Nephron (organoid): Measurements from ENCODE around the gene QRSL1.

Source experiments
- H3K27ac Mint-ChIP-seq, 3 experiments: 2 replicates each; pipeline ENCODE4 v1.8.0; 2020; ENCODE audit warnings: mixed read lengths in 3 of 3, mild to moderate bottlenecking in 2 of 3, moderate library complexity in 1 of 3
- H3K27me3 Mint-ChIP-seq: 2 replicates; pipeline ENCODE4 v1.8.0; 2021; ENCODE audit warnings: low read depth, mild to moderate bottlenecking, moderate library complexity, mixed read lengths
- H3K36me3 Mint-ChIP-seq: 2 replicates; pipeline ENCODE4 v1.8.0; 2020; ENCODE audit warnings: low read depth, mixed read lengths
- H3K4me1 Mint-ChIP-seq: 2 replicates; pipeline ENCODE4 v1.8.0; 2020; ENCODE audit warnings: mixed read lengths
- H3K4me3 Mint-ChIP-seq, 3 experiments: 2 replicates each; pipeline ENCODE4 v1.8.0; 2020; ENCODE audit warnings: mild to moderate bottlenecking in 3 of 3, mixed read lengths in 3 of 3, moderate library complexity in 2 of 3
- H3K9me3 Mint-ChIP-seq: 2 replicates; pipeline ENCODE4 v1.8.0; 2020; ENCODE audit warnings: mixed read lengths
- TF ChIP-seq, protein P1 (sequence below), 3 experiments: fragments of 200-600 bp; sonication (generic); IDR thresholded peaks; one replicate each; pipeline ENCODE4 v1.5.0; 2021; ENCODE audit warnings: antibody characterized with exemption in 3 of 3; ENCODE audit not compliant: unreplicated experiment in 3 of 3

QRSL1 gene

DNA sequence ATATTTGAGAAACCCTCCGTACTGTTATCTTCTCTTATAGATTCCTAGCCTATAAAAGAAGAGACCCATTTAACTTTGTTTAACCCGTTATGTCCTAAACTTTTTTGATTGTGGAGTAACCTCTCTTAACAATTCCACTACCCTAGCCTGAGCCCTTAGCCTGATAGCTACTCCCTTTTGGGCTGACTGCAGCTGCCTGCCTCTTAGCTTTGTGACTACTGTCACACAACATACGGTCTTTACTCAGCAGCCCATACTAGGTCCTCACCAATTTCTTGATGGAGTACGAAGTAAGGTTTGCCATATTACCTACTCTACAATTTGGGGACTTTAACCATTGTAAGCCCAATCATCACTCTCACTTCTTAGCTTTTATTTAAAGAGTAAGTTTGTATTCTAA lies 72.7 kb downstream of the QRSL1 start:
- no peak overlapping the region for H3K4me3 Mint-ChIP-seq
- no peaks in the 10 kb centered on the region for H3K36me3 Mint-ChIP-seq
- H3K27me3 Mint-ChIP-seq, result no peaks in the 10 kb centered on the region
- H3K9me3 Mint-ChIP-seq, result peaks cover 3% of the 10 kb centered on the region
- H3K27ac Mint-ChIP-seq, result peak overlapping the region; percentile 74 to 84 (median 78)
- TF ChIP-seq, protein P1, sequence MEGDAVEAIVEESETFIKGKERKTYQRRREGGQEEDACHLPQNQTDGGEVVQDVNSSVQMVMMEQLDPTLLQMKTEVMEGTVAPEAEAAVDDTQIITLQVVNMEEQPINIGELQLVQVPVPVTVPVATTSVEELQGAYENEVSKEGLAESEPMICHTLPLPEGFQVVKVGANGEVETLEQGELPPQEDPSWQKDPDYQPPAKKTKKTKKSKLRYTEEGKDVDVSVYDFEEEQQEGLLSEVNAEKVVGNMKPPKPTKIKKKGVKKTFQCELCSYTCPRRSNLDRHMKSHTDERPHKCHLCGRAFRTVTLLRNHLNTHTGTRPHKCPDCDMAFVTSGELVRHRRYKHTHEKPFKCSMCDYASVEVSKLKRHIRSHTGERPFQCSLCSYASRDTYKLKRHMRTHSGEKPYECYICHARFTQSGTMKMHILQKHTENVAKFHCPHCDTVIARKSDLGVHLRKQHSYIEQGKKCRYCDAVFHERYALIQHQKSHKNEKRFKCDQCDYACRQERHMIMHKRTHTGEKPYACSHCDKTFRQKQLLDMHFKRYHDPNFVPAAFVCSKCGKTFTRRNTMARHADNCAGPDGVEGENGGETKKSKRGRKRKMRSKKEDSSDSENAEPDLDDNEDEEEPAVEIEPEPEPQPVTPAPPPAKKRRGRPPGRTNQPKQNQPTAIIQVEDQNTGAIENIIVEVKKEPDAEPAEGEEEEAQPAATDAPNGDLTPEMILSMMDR (IDR thresholded peaks at IDR 0.05; ENCODE audit: unreplicated experiment in 3 of 3), result no peak
- H3K4me1 Mint-ChIP-seq, result peaks cover 6% of the 10 kb centered on the region

DNA sequence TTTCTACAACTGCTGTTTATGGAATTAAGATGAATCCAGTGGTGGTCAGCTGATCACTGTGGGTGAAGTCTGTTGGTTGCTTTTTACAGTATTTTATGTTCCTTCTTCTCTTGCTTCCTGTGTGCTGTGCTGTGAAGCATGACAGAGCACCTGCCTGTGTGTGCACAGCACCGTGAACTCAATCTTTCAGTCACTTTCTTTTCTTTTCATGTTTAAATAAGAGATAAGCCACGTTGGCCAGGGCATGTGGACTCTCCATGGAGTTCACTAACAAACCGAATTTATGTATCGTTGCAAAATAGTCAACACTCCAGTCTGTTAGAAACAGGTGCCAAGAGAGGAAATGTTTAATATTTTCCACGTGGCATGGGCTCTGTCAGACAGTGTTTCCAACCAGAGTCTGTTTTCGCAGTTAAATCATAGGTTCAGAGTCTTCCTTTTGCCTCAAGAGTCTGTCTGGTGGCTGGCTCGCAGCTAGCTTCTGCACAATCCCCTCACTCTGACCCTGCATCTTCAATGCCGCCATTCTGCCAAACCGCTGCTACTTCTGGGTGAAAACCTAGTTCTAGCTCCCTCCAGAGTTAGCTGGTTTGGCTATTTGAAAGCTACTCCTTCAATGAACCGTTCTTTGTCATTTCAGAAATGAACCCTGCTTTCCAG lies 73.2 kb downstream of the QRSL1 start:
- TF ChIP-seq, protein P1 (IDR thresholded peaks at IDR 0.05; ENCODE audit: unreplicated experiment in 3 of 3), result no peak
- H3K4me1 Mint-ChIP-seq, result peaks cover 6% of the 10 kb centered on the region
- H3K4me3 Mint-ChIP-seq, result no peak overlapping the region
- no peaks in the 10 kb centered on the region for H3K27me3 Mint-ChIP-seq
- H3K9me3 Mint-ChIP-seq, result peaks cover 3% of the 10 kb centered on the region
- H3K36me3 Mint-ChIP-seq, result no peaks in the 10 kb centered on the region
- H3K27ac Mint-ChIP-seq, result peak overlapping the region; percentile 74 to 84 (median 78)

DNA sequence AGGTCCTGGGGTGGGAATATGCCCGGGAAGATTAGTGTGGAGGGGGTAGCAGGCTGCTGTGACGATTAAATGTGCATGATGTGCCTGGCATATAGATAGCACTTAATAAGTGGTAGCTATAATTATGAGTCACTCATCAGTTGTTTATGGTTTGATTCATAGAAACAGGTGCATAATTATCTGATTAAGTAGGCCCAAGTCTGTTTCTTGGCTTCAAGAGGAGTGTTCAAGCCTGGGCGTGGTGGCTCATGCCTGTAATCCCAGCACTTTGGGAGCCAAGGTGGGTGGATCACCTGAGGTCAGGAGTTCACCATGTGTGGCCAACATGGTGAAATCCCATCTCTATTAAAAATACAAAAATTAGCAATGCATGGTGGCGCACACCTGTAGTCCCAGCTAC lies 74.9 kb downstream of the QRSL1 start:
- H3K9me3 Mint-ChIP-seq, result peaks cover 3% of the 10 kb centered on the region
- no peaks in the 10 kb centered on the region for H3K27me3 Mint-ChIP-seq
- TF ChIP-seq, protein P1 (IDR thresholded peaks at IDR 0.05; ENCODE audit: unreplicated experiment in 3 of 3), result no peak
- H3K4me3 Mint-ChIP-seq, result no peak overlapping the region
- peaks cover 6% of the 10 kb centered on the region for H3K4me1 Mint-ChIP-seq
- H3K27ac Mint-ChIP-seq, result no peak overlapping the region
- no peaks in the 10 kb centered on the region for H3K36me3 Mint-ChIP-seq

DNA sequence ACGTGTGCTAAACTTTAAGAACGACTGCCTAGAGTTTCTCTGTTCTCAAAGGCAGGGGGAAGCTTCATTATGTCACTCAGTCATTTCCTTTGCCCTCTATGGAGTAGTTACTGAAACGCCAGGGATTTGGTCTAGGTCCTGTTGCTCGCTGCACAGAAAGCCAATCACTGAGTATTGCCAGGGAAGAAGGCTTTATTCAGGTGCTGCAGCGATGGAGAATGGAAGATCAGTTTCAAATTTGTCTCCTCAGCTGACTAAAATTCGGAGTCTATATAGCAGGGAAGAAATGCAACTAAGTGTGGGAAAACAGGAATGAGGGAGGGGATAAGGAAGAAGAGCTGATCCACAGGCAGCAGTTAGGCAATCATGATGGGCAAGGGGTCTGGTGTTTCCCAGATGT lies 75.8 kb downstream of the QRSL1 start:
- Mint-ChIP-seq H3K9me3 (peaks cover 3% of the 10 kb centered on the region), H3K4me3 (no peak overlapping the region), H3K36me3 (no peaks in the 10 kb centered on the region), H3K4me1 (peaks cover 6% of the 10 kb centered on the region), H3K27ac (no peak overlapping the region), H3K27me3 (no peaks in the 10 kb centered on the region)
- TF ChIP-seq, protein P1 (IDR thresholded peaks at IDR 0.05; ENCODE audit: unreplicated experiment in 3 of 3), result no peak

DNA sequence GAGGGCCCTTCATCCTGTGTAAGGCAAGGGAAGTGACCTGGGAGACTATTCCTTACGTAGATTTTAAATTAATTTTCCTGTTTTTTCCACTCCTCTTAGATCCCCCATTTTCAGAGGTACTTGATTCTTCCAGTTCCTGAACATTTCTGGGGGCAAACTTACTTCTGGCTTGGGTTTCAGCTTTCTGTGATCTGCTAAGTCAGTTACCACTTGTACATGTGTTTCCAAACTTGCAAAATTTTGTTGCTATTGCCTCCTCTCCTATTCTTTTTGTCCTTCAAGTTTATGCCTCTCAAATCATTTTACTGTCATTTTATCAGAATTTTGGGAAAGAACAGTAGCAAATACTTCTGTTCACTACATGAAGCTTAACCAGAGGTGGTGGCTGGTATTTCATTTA lies 81.2 kb downstream of the QRSL1 start:
- no peaks in the 10 kb centered on the region for H3K9me3 Mint-ChIP-seq
- H3K27ac Mint-ChIP-seq, result no peak overlapping the region
- no peaks in the 10 kb centered on the region for H3K36me3 Mint-ChIP-seq
- no peak overlapping the region for H3K4me3 Mint-ChIP-seq
- peaks cover 8% of the 10 kb centered on the region for H3K4me1 Mint-ChIP-seq
- TF ChIP-seq, protein P1 (IDR thresholded peaks at IDR 0.05; ENCODE audit: unreplicated experiment in 3 of 3), result no peak
- H3K27me3 Mint-ChIP-seq, result peaks cover 5% of the 10 kb centered on the region

DNA sequence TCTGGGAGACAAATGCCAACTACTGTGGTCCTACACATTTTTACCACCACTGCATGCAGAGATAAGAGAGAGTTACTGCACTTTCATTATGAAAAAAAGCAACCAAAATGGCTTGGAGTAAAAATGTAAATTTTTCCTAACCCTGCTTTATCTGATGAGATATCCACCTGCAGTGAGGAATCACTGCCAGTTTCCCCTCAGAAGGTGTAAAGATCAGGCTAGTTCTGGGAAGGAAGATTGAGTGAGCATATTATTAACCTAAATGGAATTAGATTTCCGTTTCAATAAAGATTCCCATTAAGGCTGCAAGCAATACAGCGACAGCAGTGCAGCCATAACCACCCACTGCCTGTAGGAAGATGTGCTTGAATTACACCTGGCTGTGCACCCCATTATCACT lies 84.9 kb downstream of the QRSL1 start:
- Mint-ChIP-seq H3K27me3 (peaks cover 12% of the 10 kb centered on the region), H3K4me3 (no peak overlapping the region), H3K4me1 (peaks cover 8% of the 10 kb centered on the region), H3K27ac (peak overlapping the region; percentile 24 to 63 (median 41)), H3K9me3 (no peaks in the 10 kb centered on the region), H3K36me3 (no peaks in the 10 kb centered on the region)
- TF ChIP-seq, protein P1 (IDR thresholded peaks at IDR 0.05; ENCODE audit: unreplicated experiment in 3 of 3), result no peak
